BLaER1 treated with 17β-estradiol and CSF1 and Interleukin-3, amounts not matched to agents 10 nM and 100 nM (cell line): ENCODE results near the gene DCP1B.
A peak's percentile ranks its signal among the peaks of the same experiment; 100 is the strongest.

ENCODE experiments used
- H3K27ac ChIP-seq, 11 experiments: shearing (Covaris generic); formaldehyde crosslinking; 2 replicates each; pipeline ENCODE4 v1.8.1; 2022
- H3K27me3 ChIP-seq, 11 experiments: shearing (Covaris generic); formaldehyde crosslinking; 2 replicates each; pipeline ENCODE4 v1.8.1; 2022
- H3K36me3 ChIP-seq, 11 experiments: shearing (Covaris generic); formaldehyde crosslinking; 2 replicates each; pipeline ENCODE4 v1.8.1; 2022
- H3K4me1 ChIP-seq, 10 experiments: shearing (Covaris generic); formaldehyde crosslinking; 2 replicates each; pipeline ENCODE4 v1.8.1; 2022
- H3K4me2 ChIP-seq, 11 experiments: shearing (Covaris generic); formaldehyde crosslinking; 2 replicates each; pipeline ENCODE4 v1.8.1; 2022
- H3K4me3 ChIP-seq, 10 experiments: shearing (Covaris generic); formaldehyde crosslinking; 2 replicates each; pipeline ENCODE4 v1.8.1; 2022
- H3K9ac ChIP-seq, 11 experiments: shearing (Covaris generic); formaldehyde crosslinking; 2 replicates each; pipeline ENCODE4 v1.8.1; 2022
- H3K9me3 ChIP-seq, 11 experiments: shearing (Covaris generic); formaldehyde crosslinking; replicated peaks in 1 of 11; 2 replicates each; pipeline ENCODE4 v1.8.1; 2022
- H4K20me1 ChIP-seq, 11 experiments: shearing (Covaris generic); formaldehyde crosslinking; 2 replicates each; pipeline ENCODE4 v1.8.1; 2022
- Cebpa-rat ChIP-seq, 11 experiments: shearing (Covaris generic); IDR thresholded peaks; 2 replicates each; pipeline ENCODE4 v1.8.1; 2022

Gene DCP1B

GRCh38 chr12:1930803-1931597 is 73.3 kb downstream of the DCP1B start:
- H3K36me3 ChIP-seq, result no peaks in the 10 kb centered on the region
- no peaks in the 10 kb centered on the region for H3K9me3 ChIP-seq
- H3K4me3 ChIP-seq, result peak overlapping the region in 1 of 10 experiments; percentile 5; a peak in 2 of 20 replicates
- H3K4me1 ChIP-seq, result peaks cover 54 to 100% (median 98%) of the 10 kb centered on the region in 10 experiments
- TF ChIP-seq Cebpa-rat (IDR thresholded peaks at IDR 0.05), result no peak
- no peaks in the 10 kb centered on the region for H4K20me1 ChIP-seq
- peak overlapping the region in 5 of 11 experiments; percentile 16 to 73 (median 65); a peak in 10 of 22 replicates for H3K9ac ChIP-seq
- H3K27me3 ChIP-seq, result no peaks in the 10 kb centered on the region
- H3K4me2 ChIP-seq, result peak overlapping the region; percentile 69 to 97 (median 86)
- peak overlapping the region in 7 of 11 experiments; percentile 46 to 87 (median 75); a peak in 13 of 22 replicates for H3K27ac ChIP-seq

- Histone ChIP-seq H3K36me3 (no peaks in the 10 kb centered on the region), H4K20me1 (no peaks in the 10 kb centered on the region), H3K4me2 (peak overlapping the region; percentile 69 to 97 (median 86)), H3K9me3 (no peaks in the 10 kb centered on the region), H3K27me3 (no peaks in the 10 kb centered on the region), H3K27ac (peak overlapping the region in 8 of 11 experiments; percentile 46 to 87 (median 70); a peak in 17 of 22 replicates), H3K4me1 (peaks cover 59 to 100% (median 98%) of the 10 kb centered on the region in 10 experiments), H3K4me3 (peak overlapping the region in 1 of 10 experiments; percentile 5; a peak in 2 of 20 replicates), H3K9ac (peak overlapping the region in 8 of 11 experiments; percentile 16 to 73 (median 42); a peak in 11 of 22 replicates)
- TF ChIP-seq Cebpa-rat (IDR thresholded peaks at IDR 0.05), result no peak
These were observed 74.1 kb downstream of the DCP1B start for GRCh38 chr12:1929985-1930802.

- no peaks in the 10 kb centered on the region for H4K20me1 ChIP-seq
- no peaks in the 10 kb centered on the region for H3K9me3 ChIP-seq
- no peak overlapping the region for H3K4me3 ChIP-seq
- H3K4me1 ChIP-seq, result peaks cover 67 to 100% (median 98%) of the 10 kb centered on the region in 10 experiments
- peak overlapping the region; percentile 45 to 95 (median 79) for H3K4me2 ChIP-seq
- no peaks in the 10 kb centered on the region for H3K27me3 ChIP-seq
- no peak for TF ChIP-seq Cebpa-rat (IDR thresholded peaks at IDR 0.05)
- H3K27ac ChIP-seq, result peak overlapping the region in 3 of 11 experiments; percentile 64 to 87 (median 84); a peak in 5 of 22 replicates
- H3K9ac ChIP-seq, result 0 out of 22 replicates have a peak overlapping the region, but pooled peaks of 1 of the 11 experiments have one; percentile 5
- H3K36me3 ChIP-seq, result no peaks in the 10 kb centered on the region
These were observed 74.8 kb downstream of the DCP1B start for GRCh38 chr12:1929241-1929984.

- no peaks in the 10 kb centered on the region for H3K27me3 ChIP-seq
- peaks cover 68 to 100% (median 98%) of the 10 kb centered on the region in 10 experiments for H3K4me1 ChIP-seq
- no peaks in the 10 kb centered on the region for H3K36me3 ChIP-seq
- no peak overlapping the region for H3K9ac ChIP-seq
- no peaks in the 10 kb centered on the region for H3K9me3 ChIP-seq
- no peaks in the 10 kb centered on the region for H4K20me1 ChIP-seq
- no peak for TF ChIP-seq Cebpa-rat (IDR thresholded peaks at IDR 0.05)
- peak overlapping the region in 3 of 11 experiments; percentile 19 to 44 (median 31); a peak in 4 of 22 replicates for H3K27ac ChIP-seq
- peak overlapping the region; percentile 45 to 86 (median 79); a peak in 18 of 22 replicates for H3K4me2 ChIP-seq
- no peak overlapping the region for H3K4me3 ChIP-seq
These were observed 75.7 kb downstream of the DCP1B start for GRCh38 chr12:1928439-1929121.

GRCh38 chr12:1927751-1928351 is 76.4 kb downstream of the DCP1B start:
- H3K36me3 ChIP-seq, result no peaks in the 10 kb centered on the region
- H3K27me3 ChIP-seq, result no peaks in the 10 kb centered on the region
- no peaks in the 10 kb centered on the region for H4K20me1 ChIP-seq
- no peak overlapping the region; a peak in 1 of 22 replicates for H3K9ac ChIP-seq
- peaks cover 68 to 100% (median 98%) of the 10 kb centered on the region in 10 experiments for H3K4me1 ChIP-seq
- no peak for TF ChIP-seq Cebpa-rat (IDR thresholded peaks at IDR 0.05)
- peak overlapping the region in 10 of 11 experiments; percentile 15 to 96 (median 82); a peak in 17 of 22 replicates for H3K4me2 ChIP-seq
- no peak overlapping the region for H3K4me3 ChIP-seq
- H3K27ac ChIP-seq, result peak overlapping the region in 3 of 11 experiments; percentile 7 to 44 (median 31); a peak in 4 of 22 replicates
- no peaks in the 10 kb centered on the region for H3K9me3 ChIP-seq

GRCh38 chr12:1927051-1927680 is 77.1 kb downstream of the DCP1B start:
- peaks cover 68 to 100% (median 98%) of the 10 kb centered on the region in 10 experiments for H3K4me1 ChIP-seq

GRCh38 chr12:1926251-1926657 is 78.0 kb downstream of the DCP1B start:
- Histone ChIP-seq H3K9me3 (no peaks in the 10 kb centered on the region), H4K20me1 (no peaks in the 10 kb centered on the region), H3K27me3 (no peaks in the 10 kb centered on the region), H3K36me3 (no peaks in the 10 kb centered on the region), H3K9ac (no peak overlapping the region), H3K4me3 (no peak overlapping the region), H3K4me2 (peak overlapping the region in 8 of 11 experiments; percentile 25 to 96 (median 84); a peak in 15 of 22 replicates), H3K4me1 (peaks cover 63 to 97% (median 95%) of the 10 kb centered on the region in 10 experiments), H3K27ac (peak overlapping the region in 1 of 11 experiments; percentile 70; a peak in 2 of 22 replicates)
- TF ChIP-seq Cebpa-rat (IDR thresholded peaks at IDR 0.05), result no peak

More at GRCh38 chr12:1927051-1927680, 77.1 kb downstream of the DCP1B start:
- H3K4me2 ChIP-seq, result peak overlapping the region; percentile 8 to 96 (median 80); a peak in 18 of 22 replicates
- no peak overlapping the region for H3K4me3 ChIP-seq
- H3K9ac ChIP-seq, result peak overlapping the region in 1 of 11 experiments; percentile 9; a peak in 1 of 22 replicates
- H3K27ac ChIP-seq, result peak overlapping the region in 3 of 11 experiments; percentile 7 to 70 (median 44); a peak in 2 of 22 replicates
- H4K20me1 ChIP-seq, result no peaks in the 10 kb centered on the region
- H3K36me3 ChIP-seq, result no peaks in the 10 kb centered on the region
- H3K9me3 ChIP-seq, result no peaks in the 10 kb centered on the region
- TF ChIP-seq Cebpa-rat (IDR thresholded peaks at IDR 0.05), result no peak
- no peaks in the 10 kb centered on the region for H3K27me3 ChIP-seq
